ENCODE measurements around the gene TP53I11.

DNA sequence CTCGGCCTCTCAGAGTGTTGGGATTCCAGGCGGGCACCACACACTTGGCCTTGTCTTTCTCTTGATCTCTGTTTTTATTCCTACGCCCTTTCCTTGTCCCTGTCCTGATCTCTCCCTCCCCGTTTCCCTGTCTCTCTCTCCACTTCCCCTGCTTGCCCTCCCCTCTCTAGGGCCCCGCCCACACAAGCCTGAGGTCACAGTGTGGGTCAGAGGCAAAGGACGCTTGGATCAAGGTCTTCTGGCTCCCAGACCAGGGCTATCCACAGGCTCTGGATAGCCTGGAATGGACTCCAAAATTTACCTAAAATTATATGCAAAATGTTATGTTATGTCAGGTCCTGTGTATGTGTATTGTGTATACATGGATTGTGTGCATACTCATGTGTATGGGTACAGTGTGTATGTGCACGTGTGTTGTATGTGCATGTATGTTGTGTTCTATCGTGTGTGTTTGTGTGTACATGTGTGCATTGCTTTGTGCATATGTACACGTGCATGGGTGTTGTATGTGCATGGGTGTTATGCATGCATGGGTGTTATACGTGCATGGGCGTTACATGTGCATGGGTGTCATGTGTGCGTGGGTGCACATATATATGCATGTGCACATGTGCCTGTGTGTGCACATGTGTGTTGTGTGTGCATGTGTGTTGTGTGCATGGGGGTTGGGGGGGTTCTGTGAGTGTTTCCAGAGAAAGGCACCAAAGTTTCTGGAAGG lies 38.3 kb downstream of the TP53I11 start:
- TF ChIP-seq, protein P1, sequence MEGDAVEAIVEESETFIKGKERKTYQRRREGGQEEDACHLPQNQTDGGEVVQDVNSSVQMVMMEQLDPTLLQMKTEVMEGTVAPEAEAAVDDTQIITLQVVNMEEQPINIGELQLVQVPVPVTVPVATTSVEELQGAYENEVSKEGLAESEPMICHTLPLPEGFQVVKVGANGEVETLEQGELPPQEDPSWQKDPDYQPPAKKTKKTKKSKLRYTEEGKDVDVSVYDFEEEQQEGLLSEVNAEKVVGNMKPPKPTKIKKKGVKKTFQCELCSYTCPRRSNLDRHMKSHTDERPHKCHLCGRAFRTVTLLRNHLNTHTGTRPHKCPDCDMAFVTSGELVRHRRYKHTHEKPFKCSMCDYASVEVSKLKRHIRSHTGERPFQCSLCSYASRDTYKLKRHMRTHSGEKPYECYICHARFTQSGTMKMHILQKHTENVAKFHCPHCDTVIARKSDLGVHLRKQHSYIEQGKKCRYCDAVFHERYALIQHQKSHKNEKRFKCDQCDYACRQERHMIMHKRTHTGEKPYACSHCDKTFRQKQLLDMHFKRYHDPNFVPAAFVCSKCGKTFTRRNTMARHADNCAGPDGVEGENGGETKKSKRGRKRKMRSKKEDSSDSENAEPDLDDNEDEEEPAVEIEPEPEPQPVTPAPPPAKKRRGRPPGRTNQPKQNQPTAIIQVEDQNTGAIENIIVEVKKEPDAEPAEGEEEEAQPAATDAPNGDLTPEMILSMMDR (IDR thresholded peaks at IDR 0.05): no peak
- TF ChIP-seq POLR2A (IDR thresholded peaks at IDR 0.05) (no peak), EP300 (IDR thresholded peaks at IDR 0.05) (no peak), POLR2AphosphoS5 (IDR thresholded peaks at IDR 0.05) (no peak)

Data from stomach (tissue), 4 donors.